ENCODE results near the gene EXOC1L. TPM values are rescaled to one million over a fixed set of nuclear protein-coding genes. Genes with fewer than 3 reads are reported as not detected.

EXOC1L gene, protein sequence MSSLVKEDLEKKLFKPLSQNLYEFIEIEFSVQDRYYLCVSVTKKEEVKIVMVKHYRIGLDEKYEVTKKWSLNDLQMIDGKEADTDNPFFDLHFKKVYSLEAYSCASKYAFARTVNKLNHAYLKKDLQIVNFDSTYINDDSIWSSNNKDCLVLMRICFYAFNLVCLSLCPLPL
- total RNA-seq: not detected in 2 replicates

DNA sequence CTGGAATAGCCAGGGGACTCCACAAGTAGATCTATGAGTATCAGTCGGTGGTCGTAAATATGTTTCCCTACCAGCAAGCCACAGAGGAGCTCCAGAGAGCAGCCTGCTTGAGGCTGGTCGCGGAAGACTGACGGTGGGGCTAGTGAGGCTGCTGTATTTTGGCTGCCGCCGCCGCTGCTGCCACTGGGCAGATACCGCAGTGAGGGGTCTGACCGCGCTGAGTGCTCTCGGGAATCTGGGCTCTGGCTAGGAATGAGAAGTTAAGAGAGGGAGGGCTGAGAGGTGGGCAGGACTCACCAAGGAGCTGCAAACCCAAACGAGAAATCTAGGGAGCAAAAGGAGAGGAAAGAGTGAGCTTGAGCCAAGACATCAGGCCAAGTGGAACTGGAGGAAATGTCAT, at the start of gene EXOC1L:
Gene EXOC1L, plus strand, starts transcription at position 157 of the 400 bp plus-strand sequence. Its CDS starts 237 bp downstream, at position 394.

DNA sequence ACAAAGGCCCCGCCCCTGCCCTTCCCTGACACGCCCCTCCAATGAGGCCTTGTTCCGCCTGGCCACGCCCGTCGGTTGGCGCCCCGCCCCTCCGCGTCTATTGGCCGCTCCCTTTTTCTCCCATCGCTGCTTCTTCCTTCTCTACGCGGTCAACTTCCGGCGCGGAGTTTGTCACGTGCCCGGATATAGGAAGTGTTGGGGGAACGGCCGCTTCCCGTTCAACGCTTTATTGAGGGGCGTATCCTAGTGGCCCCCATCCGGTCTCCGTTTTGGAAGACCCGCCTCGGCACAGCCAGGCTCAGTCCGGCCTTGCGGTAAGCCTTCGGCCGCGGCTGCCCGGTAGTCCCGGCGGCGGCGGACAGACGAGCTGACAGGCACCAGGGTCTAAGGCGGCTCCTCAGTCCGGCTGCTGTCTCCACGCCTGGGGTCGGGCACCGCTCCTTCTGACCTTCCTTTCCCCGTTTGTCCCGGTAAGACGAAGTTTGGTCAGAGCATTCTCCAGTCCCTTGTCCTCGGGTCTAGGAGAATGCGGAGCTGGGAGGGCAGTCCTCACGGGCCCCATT, 34.0 kb downstream of the EXOC1L start, which contains the start of gene EXOC1:
Gene EXOC1, plus strand, starts transcription at position 165 of the 563 bp plus-strand sequence. CDS start 4,676 bp downstream, outside the sequence.

Other genes with a start within 250 kb of the EXOC1L start
- 0.24 TPM in 1 of 2 replicates, not detected in the other for gene PDCL2, start 227.5 kb upstream of the EXOC1L start, total RNA-seq
- gene NMU, start 183.5 kb upstream of the EXOC1L start, total RNA-seq: 4.6 and 7.9 TPM in 2 replicates
- 37.4 and 50.5 TPM in 2 replicates for gene EXOC1, start 33.9 kb downstream of the EXOC1L start, total RNA-seq
- 1.7 and 4.8 TPM in 2 replicates for gene CEP135, start 129.2 kb downstream of the EXOC1L start, total RNA-seq

Measured in tracheal epithelial cell (primary cell).